Heart left ventricle (tissue), 13 donors: ENCODE data around the gene PXK.

Experiments
- POLR2A ChIP-seq, 2 donors: fragments of 450-650 bp; IDR thresholded peaks; one replicate each; pipeline ENCODE4 v1.6.1; 2017; ENCODE audit warnings: antibody characterized with exemption in 2 of 2, mild to moderate bottlenecking in 2 of 2, moderate library complexity in 2 of 2
- TF ChIP-seq, protein P1 (sequence below), 12 donors: fragments of 200-600 bp; sonication (generic) in 4 of 12; IDR thresholded peaks; one replicate each; pipeline versions ENCODE4 v1.5.0 to v1.8.0; 2018 to 2022; ENCODE audit warnings: antibody characterized with exemption in 12 of 12, mild to moderate bottlenecking in 5 of 12
- donor health status: ischemic (EF 13 %, LVEDD 7.1; RV severe dilation, severe dysfunction).
- donor health status: DM: no; HTN: yes; CAD: no.
- donor health status: DM: no; HTN: no; CAD: no.
- donor health status: ischemic (EF 25% LVEDD 6.9; RV normal size, moderate dysfunction).
- donor health status: ischemic (EF 25% LVEDD 5.7; RV mildly dilated, moderate dysfunction).
- donor health status: ischemic (EF 35%, LVEDD 5.7; RV mildly dilated, moderate dysfunction).
- donor health status: nonischemic (EF 11% LVEDD 7.7; RV severe dilation, severe dysfunction).
- donor health status: DM: yes; HTN: yes; CAD: no.
- donor health status: PGD.
- donor health status: ischemic (EF 29% LVEDD 5.4; RV normal size, mild dysfunction).
- donor health status: nonischemic (EF 23%, LVEDD 6.1; RV moderate dilation, normal function).

DNA sequence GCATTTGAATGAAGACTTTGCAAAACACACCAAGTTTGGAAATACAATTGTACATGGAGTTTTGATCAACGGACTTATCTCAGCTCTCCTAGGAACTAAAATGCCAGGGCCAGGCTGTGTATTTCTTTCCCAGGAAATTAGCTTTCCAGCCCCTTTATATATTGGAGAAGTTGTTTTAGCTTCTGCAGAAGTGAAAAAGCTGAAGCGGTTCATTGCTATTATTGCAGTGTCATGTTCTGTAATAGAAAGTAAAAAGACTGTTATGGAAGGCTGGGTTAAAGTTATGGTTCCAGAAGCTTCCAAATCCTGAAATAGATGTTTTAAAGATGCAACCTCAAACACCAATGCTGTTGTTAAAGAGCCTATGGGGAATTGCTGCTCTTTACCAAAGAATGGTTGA, 14.9 kb upstream of the PXK start:
- TF ChIP-seq, protein P1, sequence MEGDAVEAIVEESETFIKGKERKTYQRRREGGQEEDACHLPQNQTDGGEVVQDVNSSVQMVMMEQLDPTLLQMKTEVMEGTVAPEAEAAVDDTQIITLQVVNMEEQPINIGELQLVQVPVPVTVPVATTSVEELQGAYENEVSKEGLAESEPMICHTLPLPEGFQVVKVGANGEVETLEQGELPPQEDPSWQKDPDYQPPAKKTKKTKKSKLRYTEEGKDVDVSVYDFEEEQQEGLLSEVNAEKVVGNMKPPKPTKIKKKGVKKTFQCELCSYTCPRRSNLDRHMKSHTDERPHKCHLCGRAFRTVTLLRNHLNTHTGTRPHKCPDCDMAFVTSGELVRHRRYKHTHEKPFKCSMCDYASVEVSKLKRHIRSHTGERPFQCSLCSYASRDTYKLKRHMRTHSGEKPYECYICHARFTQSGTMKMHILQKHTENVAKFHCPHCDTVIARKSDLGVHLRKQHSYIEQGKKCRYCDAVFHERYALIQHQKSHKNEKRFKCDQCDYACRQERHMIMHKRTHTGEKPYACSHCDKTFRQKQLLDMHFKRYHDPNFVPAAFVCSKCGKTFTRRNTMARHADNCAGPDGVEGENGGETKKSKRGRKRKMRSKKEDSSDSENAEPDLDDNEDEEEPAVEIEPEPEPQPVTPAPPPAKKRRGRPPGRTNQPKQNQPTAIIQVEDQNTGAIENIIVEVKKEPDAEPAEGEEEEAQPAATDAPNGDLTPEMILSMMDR (IDR thresholded peaks at IDR 0.05) = no peak
- no peak for TF ChIP-seq POLR2A (IDR thresholded peaks at IDR 0.05)
